ENCODE data around the gene ATOH8.
"Not testable (repeated sequence)": the region's sequence is repeated elsewhere in the genome, so short reads cannot be mapped to it uniquely, and the experiment has no call there.

Gene ATOH8, protein sequence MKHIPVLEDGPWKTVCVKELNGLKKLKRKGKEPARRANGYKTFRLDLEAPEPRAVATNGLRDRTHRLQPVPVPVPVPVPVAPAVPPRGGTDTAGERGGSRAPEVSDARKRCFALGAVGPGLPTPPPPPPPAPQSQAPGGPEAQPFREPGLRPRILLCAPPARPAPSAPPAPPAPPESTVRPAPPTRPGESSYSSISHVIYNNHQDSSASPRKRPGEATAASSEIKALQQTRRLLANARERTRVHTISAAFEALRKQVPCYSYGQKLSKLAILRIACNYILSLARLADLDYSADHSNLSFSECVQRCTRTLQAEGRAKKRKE

DNA sequence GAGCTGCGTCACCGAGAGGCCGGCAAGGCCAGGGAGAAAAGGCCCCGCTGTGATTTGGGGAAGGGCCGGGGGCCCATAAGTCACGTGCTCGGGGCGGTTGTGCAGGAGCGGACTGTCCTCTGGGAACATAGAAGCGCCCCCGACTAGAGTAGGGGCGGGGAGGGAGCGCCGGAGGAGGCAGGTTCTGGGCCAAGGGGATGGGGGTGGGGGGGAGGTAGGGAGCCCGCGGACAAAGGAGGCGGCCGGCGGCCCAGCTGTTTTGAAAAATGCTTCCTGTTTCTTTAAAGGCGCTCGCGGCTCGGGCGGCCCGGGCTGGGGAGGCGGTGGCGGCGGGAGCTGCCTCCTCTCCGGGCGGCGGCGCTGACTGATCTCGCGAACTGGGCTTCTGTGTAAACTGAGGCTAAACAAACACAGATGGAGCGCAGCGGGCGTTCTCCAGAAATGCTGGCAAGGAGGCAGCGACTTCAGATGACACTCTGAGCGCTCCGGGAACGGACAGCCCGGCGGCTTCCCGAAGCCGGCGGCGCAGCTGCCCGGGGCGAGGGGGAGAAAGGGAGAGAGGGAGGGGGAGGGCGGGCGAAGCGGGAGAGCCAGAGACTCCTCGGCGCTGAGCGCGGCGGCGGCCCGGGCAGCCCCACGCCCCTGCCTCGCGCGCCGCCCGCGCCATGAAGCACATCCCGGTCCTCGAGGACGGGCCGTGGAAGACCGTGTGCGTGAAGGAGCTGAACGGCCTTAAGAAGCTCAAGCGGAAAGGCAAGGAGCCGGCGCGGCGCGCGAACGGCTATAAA lies at the start of gene ATOH8:
Gene ATOH8 (plus strand): TSS at position 467 of the 788 bp plus-strand sequence. CDS start 199 bp downstream, at position 666.
- DNase-seq, result peak; percentile 58 to 78 (median 70)

DNA sequence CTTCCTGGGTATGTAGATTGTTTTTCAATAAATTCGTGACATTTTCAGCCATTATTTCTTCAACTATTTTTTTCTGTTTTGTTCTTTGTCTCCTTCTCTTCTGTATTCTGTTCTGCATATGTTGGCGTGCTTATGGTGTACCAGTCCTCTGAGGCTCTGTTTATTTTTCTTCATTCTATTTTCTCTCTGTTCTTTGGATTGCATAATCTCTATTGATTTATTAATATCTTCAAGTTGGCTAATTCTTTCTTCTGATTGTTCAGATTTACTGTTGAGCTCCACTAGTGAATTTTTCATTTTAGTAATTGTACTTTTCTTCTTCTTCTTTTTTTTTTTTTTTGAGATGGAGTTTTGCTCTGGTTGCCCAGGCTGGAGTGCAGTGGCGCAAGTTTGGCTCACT lies 49.8 kb upstream of the ATOH8 start:
- DNase-seq, result no peak

DNA sequence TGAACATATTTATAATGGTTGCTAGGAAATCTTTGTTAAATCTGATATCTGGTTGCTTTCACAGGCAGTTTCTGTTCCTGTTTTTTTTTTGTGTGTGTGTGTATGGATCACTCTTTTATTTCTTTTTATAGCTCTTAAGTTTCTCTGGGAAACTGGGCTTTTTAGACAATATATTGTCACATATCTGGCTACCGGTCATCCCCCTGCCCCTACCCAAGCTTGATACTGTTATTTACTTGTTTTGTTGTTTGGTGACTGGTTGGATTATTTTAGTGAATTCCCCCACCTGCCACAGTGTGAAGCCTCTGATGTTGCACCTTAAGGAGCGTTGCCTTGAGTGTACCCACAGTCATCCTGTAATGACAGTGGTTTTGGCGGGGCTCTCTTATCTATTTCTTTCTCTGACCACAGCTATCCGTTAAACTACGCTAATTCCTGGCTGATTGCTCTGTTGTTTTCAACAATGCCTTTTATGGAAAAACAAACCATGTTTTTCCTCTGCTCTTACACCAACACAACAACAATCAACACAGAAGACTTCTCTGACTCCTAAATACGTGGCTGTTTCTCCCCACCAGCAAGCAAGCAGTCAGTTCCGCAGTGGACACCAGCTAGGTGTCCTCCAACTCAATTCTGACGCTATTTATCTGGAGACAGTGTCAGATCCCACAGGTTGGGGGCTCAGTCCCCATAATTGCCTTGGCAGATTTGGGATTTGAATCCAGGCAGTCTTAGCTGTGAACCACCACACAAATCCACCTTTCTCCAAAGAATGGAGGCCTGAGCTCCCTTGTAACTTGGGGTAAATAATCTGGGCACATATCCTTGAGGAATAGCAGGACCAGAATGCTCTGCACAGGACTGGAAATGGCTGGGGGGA lies 48.8 kb upstream of the ATOH8 start:
- no peak for DNase-seq

DNA sequence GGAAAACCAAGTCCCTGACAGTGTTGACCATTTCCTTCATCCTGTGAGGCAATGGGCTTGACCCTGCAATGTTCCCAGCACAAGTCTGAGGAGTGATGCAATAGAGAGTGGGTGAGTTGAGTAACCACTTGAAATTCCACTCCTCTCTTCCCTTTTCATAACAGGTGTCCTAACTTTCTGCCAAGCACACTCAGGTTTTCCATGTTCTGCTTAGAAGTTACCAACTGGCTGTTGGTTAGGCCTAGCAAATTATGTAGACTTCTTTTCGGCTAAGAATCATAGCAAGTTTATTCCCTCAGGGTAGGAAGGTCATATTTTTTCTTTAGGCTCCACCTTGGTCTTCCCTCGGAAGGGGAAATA lies 48.1 kb upstream of the ATOH8 start:
- no peak for DNase-seq

DNA sequence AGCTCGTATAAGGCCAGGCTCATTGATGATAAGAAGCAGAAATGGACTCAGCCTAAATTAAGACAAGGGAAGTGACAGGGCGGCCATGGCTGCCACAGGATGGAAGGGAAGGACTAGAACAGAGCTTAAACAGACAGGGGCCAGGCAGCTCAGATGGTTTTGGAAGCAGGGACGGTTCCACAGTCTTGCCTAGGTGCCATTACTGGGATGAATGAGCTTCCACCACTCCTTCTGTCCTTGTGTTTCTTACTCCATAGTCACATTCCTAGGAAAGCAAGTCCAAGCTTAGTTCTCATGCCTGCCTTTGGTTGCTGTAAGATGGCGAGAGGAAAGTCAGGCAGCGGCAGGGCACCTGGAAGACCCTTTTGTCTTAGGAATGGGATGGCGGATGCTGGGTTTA lies 47.7 kb upstream of the ATOH8 start:
- no peak for DNase-seq

DNA sequence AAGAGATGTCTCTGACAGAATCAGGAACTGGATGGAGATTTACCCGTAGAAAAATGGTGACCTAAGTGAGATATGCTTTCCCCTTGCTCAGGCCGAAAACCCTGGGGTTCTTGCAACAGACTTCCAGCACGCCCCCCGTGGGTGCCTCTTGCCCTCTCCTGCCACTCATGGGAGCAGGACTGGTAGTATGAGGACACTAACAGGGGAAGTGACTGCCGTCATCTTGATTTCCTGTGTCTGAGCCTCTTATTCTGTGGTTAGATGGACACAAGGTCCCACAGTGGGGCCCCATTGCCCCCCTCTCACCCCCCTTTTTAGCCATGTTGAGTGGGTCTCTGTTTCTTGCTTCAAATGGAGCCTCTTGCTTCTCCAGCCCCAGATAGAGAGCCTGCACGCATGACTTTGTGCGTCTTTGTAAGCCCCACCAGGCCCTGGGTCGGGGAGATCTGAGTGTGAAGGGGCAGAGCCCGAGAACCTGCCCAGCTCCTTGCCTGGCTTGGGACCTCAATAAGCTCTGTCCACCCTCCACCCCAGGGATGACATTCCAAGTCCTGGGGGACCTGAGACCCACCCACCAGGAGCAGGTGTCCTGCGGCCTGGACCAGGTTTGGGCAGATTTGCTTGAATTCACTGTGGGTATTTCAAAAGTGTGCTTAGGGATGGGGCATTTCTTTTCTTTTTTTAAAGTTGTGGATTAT lies 47.0 kb upstream of the ATOH8 start:
- no peak for DNase-seq

DNA sequence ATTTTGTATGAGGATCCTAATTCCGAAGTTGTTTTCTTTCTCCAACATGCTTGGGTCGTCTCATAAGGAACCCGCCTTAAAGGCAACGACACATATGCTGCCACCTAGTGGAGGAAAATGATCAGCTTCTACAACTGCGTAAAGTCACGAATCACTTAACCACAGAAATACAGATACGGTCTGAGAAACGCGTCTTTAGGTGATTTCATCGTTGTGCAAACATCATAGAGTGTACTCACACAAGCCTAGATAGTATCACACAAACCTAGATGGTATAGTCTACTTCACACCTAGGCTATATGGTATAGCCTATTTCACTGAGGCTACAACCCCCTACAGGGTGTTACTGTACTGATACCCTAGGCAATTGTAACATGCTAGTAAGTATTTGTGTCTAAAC lies 46.5 kb upstream of the ATOH8 start:
- DNase-seq, result peak; percentile 45 to 85 (median 82)

DNA sequence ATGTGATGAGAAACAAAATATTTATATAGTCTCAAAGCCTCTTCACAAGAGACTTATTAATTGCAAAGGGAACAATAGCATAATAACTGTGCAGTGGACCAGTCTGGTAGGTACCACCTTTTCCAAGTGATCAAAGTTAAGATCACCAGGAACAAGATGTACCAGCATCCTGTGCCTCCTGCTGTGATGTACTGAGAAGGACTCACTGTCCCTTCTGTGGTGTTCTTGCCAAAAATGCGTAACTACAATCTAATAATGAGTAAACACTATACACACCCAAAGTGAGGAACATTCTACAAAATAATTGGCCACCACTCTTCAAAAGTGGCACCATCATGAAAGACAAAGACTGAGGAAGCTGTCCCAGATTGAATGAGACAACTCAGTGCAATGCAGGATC lies 45.1 kb upstream of the ATOH8 start:
- DNase-seq, result no peak

DNA sequence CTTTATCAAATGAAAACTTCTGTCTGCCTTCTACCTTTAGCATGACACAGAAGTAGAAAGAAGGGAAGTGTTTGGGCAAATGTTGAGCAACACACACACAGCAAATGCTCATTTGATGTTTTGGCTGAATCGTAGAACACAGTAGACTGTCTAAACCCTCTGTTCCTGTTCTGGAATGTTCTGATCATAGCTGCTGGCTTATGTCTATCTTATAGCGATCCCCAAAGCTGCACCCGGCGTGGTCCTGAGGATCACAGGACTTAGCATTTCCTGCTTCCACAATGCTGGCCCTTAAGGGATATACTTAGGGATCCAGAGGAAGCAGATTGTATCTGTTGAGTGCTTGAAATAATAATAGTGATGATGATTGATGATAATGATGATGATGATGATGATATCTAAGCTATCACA lies 44.4 kb upstream of the ATOH8 start:
- no peak for DNase-seq

DNA sequence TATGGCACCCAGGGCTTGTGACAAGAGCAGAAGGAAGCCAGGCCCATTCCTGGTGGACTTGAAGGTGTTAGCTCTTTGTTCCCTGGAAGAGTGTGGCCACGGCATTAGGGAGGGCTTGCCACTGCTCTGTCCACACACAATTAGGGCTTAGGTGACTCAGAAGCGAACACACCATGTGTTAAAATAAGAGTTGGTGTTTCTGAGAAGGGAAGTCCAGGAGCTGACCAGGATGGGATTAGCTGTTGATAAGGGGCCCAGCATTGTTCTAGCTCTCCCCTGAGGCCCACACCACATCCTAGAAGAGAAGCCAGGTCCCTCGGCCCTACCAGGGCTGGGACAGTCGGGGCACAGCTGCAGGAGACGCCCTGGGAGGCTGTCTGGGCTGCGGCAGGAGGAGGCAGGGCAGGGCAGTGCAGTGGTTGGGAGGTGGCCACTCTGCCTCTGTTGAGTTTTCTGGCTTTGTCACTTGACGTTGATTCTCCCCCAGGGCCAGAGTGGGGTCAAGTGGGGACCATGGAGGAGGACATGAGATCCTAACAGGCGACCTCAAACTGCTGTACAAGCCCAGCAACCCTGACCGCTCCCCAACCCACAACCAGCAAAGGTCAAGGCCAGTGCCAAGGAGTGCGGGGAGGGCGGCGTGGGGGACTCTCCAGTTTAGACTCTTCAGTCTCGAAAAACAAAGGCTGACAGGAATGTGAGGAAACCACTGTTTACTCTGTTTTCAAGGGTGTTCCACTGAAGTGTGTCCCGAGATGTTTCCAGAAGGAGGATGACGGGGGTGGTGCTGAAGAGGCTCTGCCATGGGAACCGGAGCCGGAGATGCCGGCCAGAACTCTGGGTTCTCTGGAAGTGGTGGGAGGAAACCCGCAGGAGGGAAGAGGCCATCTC lies 42.9 kb upstream of the ATOH8 start:
- DNase-seq, result peak in 1 of 3 experiments; percentile 72

DNA sequence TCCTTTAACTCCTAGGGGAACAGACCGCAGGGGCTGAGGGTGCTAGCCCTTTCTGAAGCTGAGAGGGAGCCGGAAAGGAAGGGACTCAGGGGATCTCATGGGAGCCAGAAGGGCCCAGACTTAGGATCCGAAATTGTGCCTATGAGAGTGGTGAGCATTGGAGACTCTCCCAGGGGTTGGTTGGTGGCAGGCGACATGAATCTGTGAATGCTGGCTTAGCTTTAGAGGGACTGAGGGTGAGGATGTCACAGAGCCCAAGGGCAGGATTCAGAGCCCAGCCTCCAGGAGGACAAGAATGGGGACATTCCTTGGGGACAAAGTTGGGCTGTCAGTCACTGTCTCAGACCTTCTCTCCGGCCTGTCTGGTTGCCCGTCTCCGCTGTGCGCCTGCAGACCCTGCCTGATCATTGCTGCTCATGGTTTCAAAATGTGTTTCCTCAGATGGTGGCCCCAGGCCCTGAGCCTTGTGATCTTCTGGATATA lies 42.2 kb upstream of the ATOH8 start:
- DNase-seq, result no peak

DNA sequence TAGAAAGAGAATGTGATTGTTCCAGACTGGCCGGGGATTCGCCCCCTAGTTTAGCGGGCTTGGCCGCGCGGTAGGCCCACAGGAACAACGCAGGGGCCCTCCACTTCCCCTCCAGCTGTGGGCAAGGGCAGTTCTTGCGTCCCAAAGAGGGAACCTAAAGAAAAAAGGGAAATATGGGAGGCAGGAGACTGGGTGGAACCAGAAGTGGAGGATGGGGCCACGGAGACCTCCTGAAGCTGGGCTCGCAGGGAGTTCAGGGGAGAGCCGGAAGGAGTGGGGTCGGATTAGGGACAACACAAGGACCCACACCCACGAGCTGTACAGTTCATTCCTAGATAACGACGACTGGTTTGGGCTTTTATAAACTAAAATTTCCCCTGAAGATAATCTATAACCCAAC lies 41.5 kb upstream of the ATOH8 start:
- DNase-seq, result no peak

DNA sequence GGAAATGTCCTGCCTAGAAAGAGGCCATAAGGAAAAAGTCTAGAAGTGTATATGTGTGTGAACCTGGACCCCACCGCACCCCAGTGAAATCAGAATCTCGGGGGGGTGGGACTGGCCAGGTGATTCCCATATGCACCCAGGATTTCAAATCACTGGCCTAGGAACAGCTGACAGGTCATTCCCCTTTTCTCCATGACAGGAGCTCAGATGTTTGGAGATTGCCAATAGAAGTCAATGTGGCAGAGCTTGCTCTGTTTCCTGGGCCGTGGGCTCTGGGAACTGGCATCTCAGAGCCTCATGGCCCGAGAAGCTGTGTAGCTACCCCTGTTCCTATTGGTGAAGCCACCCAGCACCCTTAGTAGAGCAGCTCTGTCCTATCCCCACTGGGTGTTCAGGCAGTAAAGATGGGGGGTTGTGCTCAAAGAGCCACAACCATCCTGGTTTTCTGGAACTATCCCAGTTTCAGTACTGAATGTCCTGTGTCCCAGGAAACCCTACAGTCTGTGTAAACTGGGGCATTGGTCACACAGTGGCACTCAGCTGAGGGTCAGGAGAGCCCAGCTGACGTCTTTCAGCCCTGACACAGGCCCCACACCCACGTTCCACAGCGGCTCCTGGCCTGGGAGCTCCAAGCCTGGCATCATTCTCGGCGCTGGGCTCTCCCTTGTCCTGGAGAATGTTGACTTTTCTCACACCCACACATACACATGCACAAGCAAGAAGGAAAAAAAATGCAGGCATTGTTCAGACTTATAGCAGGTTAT lies 40.8 kb upstream of the ATOH8 start:
- DNase-seq, result peak in 1 of 3 experiments; percentile 32

DNA sequence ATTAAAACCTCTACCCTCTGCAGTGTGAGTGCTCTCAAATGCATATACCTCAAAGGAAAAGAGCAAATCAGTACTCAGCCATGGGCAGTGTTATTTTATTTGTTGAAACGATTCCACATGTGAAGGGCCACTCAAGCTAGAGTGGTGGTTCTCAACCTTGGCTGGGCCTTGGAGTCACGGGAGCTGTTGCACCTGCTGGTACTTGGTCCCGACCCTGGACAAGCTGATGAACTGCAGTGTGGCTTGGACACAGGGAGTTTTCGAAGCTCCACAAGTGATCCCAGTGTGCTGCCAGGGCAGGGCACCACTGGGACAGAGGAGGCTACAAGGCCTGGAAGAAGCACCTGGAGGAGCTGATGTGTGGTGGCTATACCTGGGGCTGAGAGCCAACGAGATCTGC lies 40.0 kb upstream of the ATOH8 start:
- DNase-seq, result peak; percentile 13 to 89 (median 69)

DNA sequence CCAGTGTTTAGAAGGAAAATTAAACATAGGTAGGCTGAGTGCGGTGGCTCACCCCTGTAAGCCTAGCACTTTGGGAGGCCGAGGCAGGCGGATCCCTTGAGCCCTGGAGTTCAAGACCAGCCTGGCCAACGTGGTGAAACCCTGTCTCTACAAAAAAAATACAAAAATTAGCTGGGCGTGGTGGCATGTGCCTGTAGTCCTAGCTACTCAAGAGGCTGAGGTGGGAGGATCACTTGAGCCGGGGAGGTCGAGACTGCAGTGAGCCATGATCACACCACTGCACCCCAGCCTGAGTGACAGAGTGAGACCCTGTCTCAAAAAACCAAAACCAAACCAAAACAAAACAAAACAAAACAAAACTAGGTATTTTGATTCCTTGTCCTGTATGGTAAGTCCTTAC lies 39.4 kb upstream of the ATOH8 start:
- DNase-seq, result not testable (repeated sequence)

DNA sequence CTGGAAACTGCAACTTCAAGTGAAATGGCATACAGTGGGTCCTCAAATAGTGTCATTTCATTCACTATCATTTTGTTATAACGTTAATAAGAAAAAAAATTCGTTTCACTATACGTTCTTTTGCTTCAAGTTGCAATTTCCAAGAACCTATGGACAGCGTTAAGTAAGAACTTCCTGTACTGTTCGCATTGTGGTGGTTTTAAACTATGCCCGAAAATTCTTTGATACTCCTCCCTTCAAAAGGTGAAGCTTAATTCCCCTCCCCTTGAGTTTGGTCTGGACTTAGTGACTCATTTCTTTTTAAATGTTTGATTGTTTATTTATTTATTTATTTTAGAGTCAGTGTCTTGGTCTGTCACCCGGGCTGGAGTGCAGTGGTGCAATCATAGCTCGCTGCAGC lies 39.0 kb upstream of the ATOH8 start:
- DNase-seq, result no peak

DNA sequence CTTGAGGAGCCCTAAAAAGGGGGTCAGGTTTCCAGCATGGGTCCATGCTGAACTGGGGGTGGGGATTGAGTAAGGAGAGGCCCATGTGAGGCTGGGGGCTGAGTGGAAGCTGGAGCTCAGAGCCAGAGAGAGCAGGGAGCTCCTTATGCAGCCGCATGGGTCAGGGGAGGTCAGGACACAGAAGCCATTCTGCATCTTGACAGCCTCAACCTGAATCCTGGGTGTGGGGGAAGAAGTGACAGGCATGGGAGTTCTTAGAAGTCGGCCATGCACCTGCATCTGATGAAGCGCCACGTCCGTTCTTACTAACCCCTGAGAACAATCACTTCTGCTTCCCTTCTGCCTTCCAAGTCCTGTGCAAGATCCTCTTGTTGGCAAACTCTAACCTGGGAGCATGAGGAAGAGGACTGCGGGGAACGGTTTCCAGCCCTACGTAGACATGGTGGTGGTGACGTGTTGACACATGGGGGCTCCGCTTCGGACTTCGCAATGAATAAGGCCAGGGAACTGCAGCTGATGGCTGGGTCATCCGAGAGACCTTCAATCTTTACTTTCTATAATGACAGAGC lies 37.4 kb upstream of the ATOH8 start:
- no peak for DNase-seq

DNA sequence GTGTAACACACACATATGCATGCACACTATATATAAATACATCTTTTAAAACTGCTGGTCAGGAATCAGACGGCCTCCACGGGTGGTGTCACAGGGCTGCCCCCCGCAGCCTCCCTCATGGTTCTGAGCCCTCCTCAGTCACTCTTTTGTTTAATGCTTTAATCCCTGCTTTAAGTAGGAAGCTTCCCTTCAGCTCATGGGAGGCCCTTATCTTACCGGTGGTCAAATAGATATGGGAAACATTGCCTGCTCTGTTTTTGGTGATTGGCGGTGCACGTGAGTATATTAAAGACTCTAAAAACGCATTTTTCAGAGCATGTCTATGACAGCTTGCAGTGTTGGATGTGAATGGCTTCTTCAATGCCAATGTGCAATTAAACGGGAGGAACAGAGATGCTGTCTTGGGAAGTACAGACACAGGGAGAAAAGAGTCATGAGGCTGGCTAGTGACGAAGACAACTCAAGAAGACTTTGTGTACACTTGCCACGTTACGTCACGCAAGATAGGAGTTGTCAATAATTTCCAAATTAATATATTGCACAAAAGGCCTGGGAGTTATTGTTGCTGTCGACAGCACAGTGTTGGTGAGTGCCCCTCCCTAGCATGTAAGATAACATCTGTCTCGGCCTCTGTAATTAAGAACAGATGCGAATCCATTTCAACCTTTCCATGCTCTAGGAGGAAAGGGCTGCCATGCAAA lies 36.3 kb upstream of the ATOH8 start:
- DNase-seq, result no peak

DNA sequence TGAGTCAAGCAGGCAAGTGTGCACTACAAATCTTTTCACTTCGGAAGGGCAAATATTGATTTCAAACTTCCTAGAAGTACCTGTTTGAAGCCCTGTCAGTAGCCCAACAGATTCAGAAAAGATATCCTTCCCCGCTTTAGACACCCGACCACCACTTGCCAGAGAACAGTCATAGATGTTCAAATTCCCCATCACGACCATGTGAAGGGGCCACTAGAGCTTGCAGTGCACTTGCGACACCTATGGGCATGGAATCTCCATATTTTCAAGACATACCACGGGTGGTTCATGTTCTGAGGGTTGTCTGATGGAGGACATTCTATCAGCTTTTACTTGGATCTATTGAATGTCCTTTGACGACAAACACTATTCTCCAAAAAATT lies 35.8 kb upstream of the ATOH8 start:
- no peak for DNase-seq

All from NCI-H1417 (cell line).